T-helper 1 cell treated with Interleukin-12 subunit alpha and Interleukin-12 subunit beta and Interleukin-4 antibody, amounts not matched to agents 30 ng/mL and 1 ng/mL, for 36 hours (primary cell): Measurements from ENCODE around the gene ZBTB2. TPM values are rescaled to one million over a fixed set of nuclear protein-coding genes. Genes with fewer than 3 reads are reported as not detected.

Source experiments
- intact Hi-C: fragments of 100-400 bp; cut with micrococcal nuclease; formaldehyde crosslinking; loops from one replicate; pipeline ENCODE4 v1.15.1; 2024
- total RNA-seq: library from RNA; stranded (reverse); gene quantifications from 2 replicates; pipeline ENCODE4 v1.2.3, GENCODE V29; 2022

Gene ZBTB2
- total RNA-seq, 1 donor from 2014 or later: 28.2 TPM

DNA sequence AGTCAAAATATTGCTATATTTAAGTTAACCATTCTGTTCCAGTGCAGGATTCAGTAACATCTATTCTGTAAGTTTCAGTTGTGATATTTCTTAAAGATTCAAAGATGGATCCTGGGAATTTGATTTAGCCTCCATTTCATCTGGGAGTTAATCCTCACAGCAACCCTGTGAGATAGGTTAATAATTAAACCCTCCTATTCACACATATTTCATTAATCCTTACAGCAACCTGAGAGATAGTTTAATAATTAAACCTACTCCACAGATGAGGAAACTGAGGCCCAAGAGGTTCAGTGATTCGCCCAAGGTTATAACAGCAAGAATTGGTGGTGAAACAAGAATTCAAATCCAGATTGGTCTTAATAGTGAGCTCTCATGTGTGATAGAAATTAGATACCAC is 10.9 kb upstream of the ZBTB2 start:
- intact Hi-C loops: no loop called here

DNA sequence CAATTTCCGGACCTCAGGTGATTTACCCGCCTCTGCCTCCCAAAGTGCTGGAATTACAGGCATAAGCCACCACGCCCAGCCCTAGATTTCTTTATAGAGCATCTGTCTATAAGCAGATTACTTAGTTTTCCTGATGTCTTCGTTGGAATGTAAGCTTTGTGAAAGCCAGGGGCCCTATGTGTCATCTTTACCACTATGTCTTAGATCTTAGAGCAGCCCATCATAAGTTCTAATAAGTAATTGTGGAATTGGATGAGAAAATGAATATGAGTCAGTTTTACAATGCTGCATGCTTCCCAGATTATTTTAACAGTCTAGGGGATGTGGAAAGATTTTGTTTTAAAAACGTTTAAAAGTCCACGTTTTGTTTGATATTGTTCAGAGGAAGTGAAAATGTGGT is 9.1 kb upstream of the ZBTB2 start:
- intact Hi-C loops: no loop called here

DNA sequence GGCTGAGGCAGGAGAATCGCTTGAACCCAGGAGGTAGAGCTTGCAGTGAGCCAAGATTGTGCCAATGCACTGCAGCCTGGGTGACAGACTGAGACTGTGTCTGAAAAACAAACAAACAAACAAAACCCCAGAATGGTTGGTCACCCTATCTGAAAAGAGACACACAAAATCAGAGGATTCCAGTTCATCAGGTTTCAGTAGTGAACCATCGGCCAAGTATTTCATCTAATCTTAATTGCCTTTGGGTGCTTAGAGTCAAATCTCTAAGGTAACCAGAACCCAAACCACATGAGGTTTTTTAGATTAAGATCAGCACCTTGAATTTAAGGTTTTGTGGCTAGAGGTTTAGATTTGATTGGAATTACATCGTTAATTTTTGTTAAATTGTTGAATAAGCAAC is 8.3 kb upstream of the ZBTB2 start:
- intact Hi-C loops: no loop called here

DNA sequence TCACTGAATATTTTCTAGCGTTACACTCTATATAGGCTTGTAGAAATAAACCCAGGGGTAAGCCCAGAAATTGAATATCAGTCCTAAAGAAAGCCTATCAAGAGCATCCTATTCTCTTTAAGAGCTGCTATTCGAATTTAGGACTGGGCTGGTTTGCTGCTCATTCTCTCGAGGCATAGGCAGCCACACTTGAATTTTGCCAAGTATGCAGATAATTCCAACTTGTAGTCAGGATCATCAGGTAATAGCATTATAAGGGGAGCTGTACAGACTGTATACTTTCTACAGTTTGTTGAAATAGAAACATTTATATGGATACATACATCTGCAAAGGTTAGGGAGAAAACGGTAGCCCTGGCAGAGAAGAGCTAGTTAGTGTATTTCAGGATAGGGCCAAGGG is 2.1 kb upstream of the ZBTB2 start:
- intact Hi-C loops: loop anchor here (2.0 to 5.0 kb wide), 5 partner anchors 13 to 1846 kb away; partner anchors contain the start of genes GINM1, LRP11 and PPIL4

DNA sequence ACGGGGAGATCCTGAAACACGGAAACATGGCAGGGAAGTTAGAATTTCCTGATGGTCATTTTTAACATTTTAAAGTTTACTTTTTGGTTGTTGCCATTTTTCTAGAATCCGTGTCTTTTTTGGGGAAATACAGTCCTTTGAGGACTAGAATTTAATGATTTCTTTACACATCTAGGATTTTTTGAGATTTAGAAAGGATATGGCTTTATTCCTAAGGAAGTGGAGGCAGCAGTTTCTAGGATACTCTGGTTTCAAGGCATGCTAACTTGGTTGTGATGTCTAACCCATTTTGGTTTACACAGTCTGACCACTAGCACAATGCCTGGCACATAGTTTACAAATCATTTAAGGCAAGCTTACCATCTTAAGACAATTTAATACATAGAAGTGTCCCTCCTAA is 1.1 kb upstream of the ZBTB2 start:
- intact Hi-C loops: loop anchor here (1.0 to 5.0 kb wide), 6 partner anchors 14 to 1845 kb away; partner anchors contain the start of genes GINM1, LRP11 and PPIL4

DNA sequence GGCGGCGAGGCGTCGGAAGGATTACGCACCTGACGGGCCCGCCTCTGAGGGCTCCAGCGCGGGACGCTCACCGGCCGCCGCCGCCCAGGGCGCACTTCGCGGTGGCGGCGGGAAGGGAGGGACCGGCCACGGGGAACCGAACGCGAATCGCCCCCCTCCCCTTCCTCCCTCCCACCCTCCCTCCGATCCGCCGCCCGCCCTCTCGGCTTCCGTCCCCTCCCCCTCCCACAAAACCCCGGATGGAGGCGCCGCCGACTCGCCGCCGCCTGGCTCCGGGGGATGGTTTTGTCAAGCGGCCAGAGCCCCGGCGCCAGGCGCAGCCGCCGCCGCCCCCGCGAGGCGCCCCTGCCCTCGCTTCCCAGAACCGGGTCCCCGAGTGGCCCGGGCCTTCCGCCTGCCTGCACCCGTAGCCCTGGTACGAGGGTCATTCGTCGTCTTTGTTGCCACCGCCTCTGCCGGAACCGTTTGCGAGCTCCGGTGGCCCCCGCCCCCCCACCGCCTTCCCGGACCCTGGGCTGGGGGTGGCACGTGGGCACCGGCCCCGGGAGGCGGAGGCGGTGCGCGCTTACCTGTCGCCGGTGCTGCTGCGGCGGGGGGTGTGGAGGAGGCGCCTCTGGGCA is 398 bp downstream of the ZBTB2 start:
- intact Hi-C loops: loop anchor here (1.0 to 5.0 kb wide), 14 partner anchors 61 to 1844 kb away; partner anchors contain the start of genes FBXO5, GINM1, LRP11 and MTRF1L

DNA sequence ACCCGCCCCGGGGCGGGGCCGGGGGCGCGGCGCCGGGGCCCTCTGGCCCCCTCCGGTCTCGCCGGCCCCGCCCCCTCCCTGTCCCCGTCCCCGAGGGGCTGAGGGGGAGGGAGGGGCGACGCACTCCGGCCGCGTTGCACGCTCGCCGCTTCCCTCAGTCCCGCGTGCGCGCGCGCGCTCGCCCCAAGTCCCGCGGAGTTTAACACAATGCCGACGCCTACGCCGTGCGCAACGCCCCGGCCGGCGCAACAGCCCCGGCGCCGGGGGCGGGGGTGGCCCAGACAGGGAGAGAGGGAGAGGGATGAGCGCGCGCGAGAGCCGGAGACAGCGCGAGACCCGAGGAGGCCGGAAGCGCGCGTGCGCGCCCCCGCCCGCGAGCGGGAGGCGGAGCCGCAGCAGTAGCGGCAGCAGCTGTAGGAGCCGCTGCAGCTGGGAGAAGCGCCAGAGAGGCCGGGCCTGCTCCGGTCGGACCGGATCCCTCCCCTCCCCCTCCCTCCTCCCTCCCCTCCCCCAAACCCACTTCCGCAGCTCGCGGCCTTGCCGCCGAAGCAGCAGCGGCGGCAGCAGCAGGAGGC is 996 bp downstream of the ZBTB2 start:
- intact Hi-C loops: loop anchor here (1.0 to 5.0 kb wide), 14 partner anchors 62 to 1843 kb away; partner anchors contain the start of genes FBXO5, GINM1, LRP11 and MTRF1L

DNA sequence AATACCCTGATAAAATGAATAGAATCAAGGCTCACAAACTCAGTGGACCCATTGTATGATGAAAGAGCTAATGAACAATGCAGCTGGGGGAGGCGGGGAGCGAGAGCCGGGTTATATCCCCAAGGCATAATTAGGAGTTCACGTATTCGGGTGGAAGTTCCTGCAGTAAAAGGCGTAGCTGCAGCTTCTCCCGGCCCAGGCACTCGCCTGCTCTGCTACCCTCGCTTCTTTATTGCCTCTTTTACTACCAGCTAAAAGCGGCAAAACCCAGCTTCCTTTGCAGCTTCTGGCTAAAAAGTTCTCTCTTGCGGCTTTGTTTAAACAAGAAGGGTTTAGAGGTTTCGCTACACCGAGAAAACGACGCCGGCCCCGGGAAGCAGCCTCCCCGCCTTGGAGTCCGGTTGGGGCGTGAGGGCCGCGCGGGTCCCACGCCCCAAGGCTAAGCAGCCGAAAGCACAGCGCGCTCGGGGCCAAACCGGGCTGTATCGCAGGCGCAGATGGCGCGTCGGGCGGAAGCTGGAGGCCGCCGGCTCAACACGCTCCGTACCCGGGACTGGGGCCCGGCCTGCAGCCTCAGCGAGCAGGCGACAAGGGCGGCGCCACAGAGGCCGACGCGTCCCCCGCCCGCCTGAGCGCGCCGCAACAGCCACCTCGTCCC is 1.6 kb downstream of the ZBTB2 start:
- intact Hi-C loops: loop anchor here (1.0 to 10.0 kb wide), 20 partner anchors 9 to 1842 kb away; partner anchors contain the start of genes FBXO5, GINM1, LRP11 and MTRF1L

DNA sequence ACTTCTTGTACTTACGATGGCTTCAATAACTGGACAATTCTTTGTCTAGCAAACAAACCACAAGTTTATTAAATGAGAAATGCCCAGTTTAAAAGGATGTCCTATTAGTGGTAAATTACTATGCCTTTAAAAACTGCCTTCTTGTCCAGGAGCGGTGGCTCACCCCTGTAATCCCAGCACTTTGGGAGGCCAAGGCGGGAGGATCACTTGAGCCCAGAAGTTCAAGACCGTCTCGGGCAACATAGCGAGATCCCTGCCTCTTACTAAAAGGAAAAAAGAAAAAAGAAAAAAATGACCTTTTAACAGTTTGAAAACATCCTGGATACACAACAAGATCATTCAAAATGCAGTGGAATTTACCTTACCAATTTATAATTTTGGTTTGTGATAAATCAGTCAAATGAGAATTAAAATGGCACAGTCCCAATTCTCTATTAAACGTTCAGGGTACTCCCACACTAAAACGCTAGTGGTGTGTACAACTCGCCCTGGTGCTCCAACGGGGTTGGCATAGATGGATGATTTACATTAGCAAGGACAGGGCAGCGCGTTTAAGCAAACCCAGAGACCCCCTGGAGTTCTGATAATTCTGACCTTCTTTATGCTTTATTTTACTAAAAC is 2.3 kb downstream of the ZBTB2 start:
- intact Hi-C loops: loop anchor here (1.0 to 10.0 kb wide), 6 partner anchors 9 to 1640 kb away; partner anchors contain the start of gene PCMT1

DNA sequence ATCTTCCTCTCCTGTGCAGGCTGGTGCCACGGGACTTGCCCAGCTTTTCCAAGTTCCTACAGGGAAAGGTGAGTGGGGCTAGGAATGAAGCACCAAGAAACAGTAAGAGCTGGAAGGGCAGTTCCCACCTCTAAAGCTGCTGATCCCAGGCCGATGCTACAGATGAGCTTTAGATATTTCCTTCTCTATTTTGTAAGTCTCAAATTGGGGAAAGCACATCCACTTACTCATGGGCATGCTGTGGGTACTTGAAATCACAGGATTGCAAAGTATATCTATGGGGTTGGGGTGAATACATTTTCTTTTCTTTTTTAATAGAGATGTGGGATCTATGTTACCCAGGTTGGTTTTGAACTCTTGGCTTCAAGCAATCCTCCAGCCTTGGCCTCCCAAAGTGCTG is 3.1 kb downstream of the ZBTB2 start:
- intact Hi-C loops: loop anchor here (2.0 to 10.0 kb wide), 3 partner anchors 53 to 1639 kb away; partner anchors contain the start of gene PCMT1

DNA sequence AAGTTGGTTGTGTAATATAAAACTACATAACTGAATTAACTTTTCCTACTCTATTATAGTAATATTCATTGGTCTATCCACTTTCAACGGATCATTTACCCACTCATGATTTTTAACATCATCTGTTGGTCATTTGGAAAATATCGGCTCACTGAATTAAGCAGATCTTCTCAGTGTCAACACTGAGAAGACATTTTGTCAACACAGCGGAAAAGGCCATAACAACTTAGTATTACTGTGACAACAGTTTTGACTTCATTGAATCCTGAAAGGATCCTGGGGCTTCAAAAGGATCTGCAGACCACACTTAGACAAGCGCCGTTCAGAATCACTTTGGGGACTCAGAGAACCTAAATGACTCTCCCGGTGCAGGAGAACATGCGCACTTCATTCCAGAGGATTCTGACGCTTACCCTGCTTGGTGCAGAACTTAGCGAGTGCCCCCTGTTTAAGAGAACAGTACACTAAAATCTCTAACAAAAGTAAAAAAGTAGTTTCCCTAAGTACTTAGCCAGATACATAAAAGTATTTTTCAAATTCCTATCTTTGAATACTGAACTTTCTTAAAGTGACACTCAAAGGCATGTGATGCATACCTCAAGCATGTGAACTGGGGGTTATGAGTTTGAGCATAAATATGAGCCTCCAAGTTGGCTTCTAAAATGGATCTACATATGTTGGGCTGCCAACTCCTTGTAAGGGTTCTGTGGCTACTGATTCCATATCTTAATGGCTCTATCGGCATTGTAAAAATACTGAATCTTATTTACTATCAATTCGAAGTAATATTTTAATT is 4.0 kb downstream of the ZBTB2 start:
- intact Hi-C loops: loop anchor here (10.0 kb wide), 1 partner anchor 1453 kb away; no protein-coding TSS in a partner anchor

DNA sequence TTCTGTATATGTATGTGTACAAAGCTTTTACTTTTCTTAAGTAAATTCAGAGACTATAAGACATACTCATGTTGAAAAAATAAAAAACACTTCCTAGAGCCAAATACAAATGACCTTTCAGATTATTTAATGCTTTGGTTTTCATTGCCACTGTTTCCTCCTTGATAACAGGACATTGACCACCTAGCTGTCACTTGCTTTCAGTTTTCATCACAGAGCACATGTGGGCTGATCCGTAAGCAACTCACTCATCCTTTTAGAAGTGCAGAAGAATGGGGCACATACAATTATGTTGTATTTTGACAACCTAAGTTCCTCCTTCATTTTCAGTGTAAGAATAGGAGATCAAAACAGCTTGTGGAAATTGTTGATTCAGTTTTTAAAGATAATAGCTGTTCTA is 6.2 kb downstream of the ZBTB2 start:
- intact Hi-C loops: loop anchor here (10.0 kb wide), 1 partner anchor 1450 kb away; no protein-coding TSS in a partner anchor

DNA sequence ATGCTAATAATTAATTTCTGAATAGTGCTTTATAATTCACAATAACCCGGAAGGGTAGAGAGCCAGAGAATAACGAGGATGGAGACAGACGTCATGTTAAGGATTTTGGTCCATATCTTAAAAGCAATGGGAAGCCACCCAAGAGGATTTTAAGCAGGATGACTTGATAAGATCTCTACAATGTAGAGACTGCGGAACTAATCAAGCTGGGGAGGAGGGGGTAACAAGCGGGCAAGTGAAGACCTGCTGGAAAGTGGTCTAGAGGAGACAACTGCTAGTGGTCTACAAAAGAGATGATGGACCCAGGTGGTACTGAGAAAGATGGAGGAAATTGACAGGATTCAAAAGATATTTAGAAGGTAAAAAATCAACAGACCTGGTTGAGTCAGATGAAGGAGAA is 7.2 kb downstream of the ZBTB2 start:
- intact Hi-C loops: loop anchor here (10.0 kb wide), 1 partner anchor 1449 kb away; no protein-coding TSS in a partner anchor

DNA sequence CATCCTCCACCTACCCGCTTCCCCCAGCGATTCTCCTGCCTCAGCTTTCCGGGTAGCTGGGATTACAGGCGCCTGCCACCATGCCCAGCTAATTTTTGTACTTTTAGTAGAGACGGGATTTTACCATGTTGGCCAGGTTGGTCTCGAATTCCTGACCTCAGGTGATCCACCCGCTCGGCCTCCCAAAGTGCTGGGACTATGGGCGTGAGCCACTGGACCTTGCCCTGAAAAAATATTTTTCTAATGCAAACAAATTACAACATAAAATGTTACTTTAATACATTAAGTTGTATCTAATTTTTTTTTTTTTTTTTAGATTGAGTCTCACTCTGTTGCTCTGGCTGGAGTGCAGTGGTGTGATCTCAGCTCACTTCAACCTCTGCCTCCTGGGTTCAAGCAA is 8.7 kb downstream of the ZBTB2 start:
- intact Hi-C loops: loop anchor here (10.0 kb wide), 1 partner anchor 1448 kb away; no protein-coding TSS in a partner anchor

DNA sequence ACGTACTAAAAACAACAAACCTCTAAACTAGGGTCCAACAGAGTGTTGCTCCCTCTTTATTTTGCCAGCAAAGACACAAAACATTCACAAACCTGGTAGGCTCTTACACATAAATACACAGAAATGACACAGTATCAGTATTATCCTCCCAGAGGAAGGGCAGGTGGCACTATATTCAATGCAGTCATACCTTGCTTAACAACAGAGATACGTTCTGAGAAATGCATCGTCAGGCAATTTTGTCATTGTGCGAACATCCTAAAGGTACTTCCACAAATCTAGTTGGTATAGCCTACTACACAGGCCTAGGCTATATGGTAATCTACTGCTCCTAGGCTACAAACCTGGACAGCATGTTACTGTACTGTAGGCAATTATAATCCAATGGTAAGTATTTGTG is 9.6 kb downstream of the ZBTB2 start:
- intact Hi-C loops: loop anchor here (2.0 to 10.0 kb wide), 3 partner anchors 47 to 1447 kb away; partner anchors contain the start of gene RMND1

DNA sequence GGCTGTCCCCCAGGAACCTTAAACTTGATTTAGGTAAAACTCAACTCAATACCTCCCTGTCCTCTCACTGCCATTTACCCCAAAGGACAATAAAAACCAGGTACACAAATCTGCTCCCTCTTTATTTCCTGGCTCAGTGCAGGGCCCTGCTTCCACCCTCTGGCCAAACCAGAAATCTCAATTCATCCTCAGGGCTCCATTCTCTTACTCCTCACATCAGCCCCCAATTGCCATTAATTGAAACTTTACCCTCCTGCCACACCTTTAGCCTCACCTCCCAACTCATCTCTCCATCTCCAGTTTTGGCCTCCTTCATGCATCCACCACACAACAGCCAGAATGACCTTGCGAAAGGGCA is 10.5 kb downstream of the ZBTB2 start:
- intact Hi-C loops: loop anchor here (1.0 to 10.0 kb wide), 5 partner anchors 8 to 1446 kb away; partner anchors contain the start of gene RMND1

DNA sequence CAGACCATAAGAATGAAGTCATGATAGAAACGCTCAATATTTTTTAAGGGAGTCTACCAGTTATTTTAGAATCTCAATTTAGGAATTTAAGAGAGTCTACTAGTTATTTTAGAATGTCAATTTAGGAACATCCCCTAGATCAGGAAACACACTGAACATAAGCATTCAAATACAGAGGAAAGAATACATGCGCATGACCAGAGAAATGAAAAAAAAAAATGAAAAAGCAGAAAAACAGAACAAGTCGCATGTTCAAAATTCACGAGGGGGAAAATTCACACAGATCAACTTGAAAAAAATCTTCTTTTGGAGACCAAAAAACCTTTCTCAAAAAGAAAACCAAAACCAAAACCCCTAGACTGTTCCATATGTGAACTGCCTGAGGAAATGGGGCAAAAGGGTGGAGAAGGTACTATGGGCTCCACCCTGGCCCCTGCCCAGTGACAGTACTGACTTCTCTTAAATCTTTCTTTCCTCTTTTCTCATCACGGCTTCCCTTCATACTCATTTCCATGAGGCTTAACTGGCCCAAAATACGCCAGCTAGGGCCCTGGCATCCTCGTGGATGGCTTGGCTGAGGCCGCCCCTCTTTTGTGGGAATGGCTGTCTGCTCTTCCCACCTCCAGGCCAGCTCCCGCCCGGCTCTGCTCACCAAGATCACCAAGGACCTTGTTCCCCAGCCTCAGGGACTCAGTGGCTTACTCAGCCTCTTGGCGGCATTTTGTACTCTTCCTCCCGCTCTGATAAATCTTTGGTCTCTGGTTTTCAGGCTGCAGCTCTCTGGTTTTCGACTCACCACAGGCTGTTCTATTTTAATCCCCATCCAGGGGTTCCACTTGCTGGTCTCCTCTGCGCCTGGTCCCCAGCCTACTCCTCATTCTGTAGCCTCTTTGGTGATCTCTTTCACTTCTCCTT is 11.2 kb downstream of the ZBTB2 start:
- intact Hi-C loops: loop anchor here (1.0 to 10.0 kb wide), 5 partner anchors 8 to 1445 kb away; partner anchors contain the start of gene RMND1

DNA sequence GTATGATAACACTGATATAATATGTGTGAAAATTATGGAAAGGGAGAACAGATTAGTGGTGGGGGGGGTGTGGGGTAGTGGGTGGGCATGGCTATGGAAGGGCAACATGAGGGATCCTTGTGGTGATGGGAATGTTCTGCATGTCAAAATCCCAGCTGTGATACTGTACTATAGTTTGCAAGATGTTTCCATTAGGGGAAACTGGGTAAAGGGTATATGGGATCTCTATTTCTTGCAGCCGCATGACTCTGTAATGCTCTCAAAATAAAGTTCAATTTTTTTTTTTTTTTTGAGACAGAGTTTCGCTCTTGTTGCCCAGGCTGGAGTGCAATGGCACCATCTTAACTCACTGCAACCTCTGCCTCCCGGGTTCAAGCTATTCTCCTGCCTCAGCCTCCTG is 14.3 kb downstream of the ZBTB2 start:
- intact Hi-C loops: no loop called here

DNA sequence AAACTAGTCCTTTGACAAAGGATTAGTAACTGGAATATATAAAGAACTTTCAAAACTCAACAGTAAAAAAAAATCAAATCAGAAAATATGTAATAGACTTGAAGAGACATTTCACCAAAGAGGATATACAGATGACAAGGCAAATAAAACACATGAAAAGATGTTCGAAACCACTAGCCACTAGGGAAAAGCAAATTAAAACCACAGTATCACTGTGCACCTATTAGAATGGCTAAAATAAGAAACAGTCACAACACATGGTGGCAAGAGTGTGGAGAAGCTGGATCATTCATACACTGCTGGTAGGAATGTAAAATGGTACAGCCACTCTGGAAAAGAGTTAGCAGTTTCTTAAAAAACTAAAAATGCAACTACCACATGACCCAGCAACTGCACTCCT is 14.9 kb downstream of the ZBTB2 start:
- intact Hi-C loops: no loop called here
